HFF-Myc (cell line): ENCODE results near the gene SMC1A.

Experiments used
- DNase-seq: peaks from one replicate; pipeline ENCODE4 v3.0.0-alpha.2; 2011; ENCODE audit warnings: low read depth; ENCODE audit errors: extremely low read depth
- H3K4me3 ChIP-seq: replicated peaks from 2 replicates; pipeline ENCODE4 v1.5.1; 2011; ENCODE audit warnings: low read depth, mild to moderate bottlenecking, control low read depth, low read length
- TF ChIP-seq, protein P1 (sequence below): IDR thresholded peaks from 2 replicates; pipeline ENCODE4 v1.5.1; 2012; ENCODE audit warnings: mild to moderate bottlenecking, low read depth, low read length, control low read depth; ENCODE audit errors: missing control alignments

SMC1A gene

DNA sequence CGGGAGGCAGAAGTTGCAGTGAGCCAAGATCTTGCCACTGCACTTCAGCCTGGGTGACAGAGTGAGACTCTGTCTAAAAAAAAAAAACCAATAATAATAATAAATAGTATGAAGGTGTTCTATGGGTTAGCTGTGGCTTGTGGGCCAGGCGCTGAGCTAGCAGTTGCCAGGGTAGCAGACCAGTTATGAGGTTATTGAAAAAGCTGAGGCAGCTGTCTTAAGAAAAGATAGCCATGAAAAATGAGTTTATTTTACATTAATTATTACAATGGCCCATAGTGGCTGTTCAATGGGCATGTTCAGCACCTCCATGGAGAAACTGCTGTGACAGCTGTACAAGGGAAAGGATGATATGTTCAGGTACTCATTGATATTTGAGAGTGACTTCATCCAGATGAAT is 25.0 kb upstream of the SMC1A start:
- TF ChIP-seq, protein P1, sequence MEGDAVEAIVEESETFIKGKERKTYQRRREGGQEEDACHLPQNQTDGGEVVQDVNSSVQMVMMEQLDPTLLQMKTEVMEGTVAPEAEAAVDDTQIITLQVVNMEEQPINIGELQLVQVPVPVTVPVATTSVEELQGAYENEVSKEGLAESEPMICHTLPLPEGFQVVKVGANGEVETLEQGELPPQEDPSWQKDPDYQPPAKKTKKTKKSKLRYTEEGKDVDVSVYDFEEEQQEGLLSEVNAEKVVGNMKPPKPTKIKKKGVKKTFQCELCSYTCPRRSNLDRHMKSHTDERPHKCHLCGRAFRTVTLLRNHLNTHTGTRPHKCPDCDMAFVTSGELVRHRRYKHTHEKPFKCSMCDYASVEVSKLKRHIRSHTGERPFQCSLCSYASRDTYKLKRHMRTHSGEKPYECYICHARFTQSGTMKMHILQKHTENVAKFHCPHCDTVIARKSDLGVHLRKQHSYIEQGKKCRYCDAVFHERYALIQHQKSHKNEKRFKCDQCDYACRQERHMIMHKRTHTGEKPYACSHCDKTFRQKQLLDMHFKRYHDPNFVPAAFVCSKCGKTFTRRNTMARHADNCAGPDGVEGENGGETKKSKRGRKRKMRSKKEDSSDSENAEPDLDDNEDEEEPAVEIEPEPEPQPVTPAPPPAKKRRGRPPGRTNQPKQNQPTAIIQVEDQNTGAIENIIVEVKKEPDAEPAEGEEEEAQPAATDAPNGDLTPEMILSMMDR, result no peak
- H3K4me3 ChIP-seq, result no peak overlapping the region
- DNase-seq, result no peak

DNA sequence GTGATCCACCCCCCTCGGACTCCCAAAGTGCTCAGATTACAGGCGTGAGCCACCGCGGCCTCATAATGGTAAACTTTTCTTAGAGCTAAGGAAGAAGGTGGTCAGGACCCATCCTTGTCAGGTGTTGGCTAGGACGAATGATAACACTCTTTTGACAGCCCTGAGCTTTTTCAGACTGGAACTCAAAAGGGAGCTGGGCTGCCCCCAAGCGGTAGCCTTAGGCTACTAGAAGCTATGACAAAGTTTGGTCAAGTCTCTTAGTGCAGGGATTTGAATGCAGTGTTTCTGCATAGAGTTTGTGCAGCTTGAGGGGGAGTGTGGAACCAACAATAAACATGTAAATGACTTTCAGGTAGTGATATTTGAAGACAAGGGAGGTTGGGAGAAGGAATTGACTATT is 23.5 kb upstream of the SMC1A start:
- DNase-seq, result no peak
- TF ChIP-seq, protein P1, result peak; percentile 69
- H3K4me3 ChIP-seq, result no peak overlapping the region

DNA sequence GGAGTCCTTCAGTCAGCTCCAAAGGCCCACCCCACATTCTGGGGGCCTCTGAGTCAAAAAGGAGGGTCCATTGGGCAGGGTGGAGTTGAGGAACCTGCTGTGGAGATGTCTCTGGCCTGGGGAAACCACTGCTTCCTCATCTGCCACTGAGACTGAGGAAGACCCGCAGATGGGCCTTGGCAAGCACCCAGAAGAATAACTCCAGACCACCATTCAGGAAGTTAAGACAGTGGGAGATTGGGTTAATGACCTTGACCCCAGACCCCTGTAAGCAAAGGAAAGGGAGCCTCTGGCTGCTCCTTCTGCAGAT is 19.8 kb upstream of the SMC1A start:
- no peak for DNase-seq
- TF ChIP-seq, protein P1, result no peak
- no peak overlapping the region; the same call in 1 of the 2 replicates for H3K4me3 ChIP-seq

DNA sequence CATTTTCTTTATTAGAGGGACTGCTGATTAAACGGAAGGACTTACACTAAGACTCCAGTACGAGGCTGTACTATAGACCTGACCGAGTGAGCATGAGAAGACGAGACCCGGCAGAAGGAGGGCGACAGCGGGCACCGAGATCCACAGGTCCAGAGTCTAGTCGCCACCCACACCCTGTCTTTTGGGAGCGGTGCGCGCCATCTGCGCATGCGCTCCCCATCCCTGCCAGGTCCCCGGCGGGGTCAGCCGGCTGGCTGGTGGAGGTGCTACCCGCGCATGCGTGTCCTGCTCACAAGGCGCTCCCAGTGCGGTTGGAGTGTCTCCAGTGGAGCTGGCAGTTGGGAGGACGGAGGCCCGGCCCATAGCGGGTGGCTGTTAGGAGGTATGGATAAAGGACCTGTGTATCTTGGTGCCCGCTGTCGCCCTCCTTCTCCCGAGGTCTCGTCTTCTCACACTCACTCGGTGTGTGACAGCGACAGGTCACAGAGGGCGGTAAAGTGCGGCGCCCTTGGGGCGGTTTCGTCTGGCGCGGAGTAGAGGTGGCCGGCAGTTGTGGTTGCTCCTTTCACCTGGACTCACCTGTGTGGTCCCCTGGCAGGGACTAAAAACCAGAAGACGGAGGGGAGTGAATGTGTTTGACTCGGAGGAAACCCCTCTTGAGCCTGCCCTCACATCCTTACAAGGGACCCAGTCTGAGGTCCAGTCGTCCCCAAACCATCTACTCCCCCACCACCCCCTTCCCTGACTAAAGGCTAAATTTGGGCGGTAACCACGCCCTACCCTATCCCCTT is 19.3 kb upstream of the SMC1A start:
- peak overlapping the region; percentile 34 for H3K4me3 ChIP-seq
- DNase-seq, result peak; percentile 22
- TF ChIP-seq, protein P1, result no peak

DNA sequence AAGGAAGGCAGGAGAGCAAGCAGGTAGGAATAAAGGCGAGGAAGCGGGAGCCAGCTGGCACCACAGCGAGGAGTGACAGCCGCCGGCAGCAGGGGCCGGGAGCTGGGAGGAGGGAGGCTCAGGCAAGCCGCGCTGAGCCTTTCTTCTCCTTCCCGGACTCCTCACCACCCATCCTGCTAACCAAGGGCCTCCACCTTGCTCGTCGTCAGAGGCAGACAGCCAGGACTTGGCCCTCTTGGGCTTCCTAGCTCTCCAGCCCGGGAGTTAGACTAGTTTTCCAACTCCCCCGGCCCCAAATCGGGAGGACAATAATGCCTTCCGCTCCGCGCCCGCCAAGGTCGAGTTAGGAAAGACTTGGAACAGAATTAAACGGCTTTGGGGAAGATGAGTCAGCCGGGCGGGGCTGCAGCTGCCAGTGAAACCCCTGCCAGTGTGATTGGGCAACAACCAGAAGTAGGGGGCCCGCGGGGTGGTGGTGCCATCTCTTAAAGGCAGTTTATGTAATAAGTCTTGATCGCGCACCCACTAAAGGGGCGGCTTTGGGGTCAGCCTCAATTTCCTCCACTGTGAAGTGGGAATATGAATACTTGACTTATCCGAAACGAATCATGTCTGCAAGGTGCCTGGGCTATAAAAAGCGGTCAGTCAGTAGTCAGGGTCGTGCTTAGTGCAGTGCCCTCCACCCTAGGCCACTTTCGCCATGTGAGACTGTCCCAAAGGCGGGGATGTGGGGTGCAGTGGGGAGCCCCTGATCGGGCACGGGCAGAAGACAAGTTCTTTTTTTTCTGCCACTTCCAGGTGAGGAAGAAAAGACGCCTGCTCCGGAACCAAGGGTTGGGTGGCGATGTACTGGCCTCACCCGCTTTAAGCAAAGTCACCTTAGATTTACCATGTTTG is 18.4 kb upstream of the SMC1A start:
- peak overlapping the region; percentile 34 for H3K4me3 ChIP-seq
- no peak for DNase-seq
- TF ChIP-seq, protein P1, result no peak

DNA sequence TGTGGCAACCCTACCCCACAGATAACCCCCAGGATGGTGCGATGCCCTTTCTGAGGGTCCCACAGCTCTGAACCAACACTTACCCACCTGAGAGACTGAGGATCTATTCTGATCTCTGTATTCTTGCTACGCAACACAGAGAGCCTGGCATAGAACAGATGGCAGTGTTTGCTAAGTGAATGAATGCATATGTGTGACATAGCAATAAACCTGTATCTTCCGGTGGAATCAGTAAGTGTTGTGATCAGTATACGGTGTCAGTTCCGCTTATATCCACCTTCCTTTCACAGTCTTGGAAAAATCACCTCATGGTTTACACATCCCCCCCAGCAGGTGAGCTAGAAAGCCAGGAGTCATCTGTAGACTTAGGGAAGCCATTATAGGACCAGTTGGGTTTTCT is 17.6 kb upstream of the SMC1A start:
- peak overlapping the region; percentile 34 for H3K4me3 ChIP-seq
- DNase-seq, result no peak
- TF ChIP-seq, protein P1, result no peak
